ENCODE results near the gene SPG7.
A peak's percentile ranks its signal among the peaks of the same experiment; 100 is the strongest.

DNA sequence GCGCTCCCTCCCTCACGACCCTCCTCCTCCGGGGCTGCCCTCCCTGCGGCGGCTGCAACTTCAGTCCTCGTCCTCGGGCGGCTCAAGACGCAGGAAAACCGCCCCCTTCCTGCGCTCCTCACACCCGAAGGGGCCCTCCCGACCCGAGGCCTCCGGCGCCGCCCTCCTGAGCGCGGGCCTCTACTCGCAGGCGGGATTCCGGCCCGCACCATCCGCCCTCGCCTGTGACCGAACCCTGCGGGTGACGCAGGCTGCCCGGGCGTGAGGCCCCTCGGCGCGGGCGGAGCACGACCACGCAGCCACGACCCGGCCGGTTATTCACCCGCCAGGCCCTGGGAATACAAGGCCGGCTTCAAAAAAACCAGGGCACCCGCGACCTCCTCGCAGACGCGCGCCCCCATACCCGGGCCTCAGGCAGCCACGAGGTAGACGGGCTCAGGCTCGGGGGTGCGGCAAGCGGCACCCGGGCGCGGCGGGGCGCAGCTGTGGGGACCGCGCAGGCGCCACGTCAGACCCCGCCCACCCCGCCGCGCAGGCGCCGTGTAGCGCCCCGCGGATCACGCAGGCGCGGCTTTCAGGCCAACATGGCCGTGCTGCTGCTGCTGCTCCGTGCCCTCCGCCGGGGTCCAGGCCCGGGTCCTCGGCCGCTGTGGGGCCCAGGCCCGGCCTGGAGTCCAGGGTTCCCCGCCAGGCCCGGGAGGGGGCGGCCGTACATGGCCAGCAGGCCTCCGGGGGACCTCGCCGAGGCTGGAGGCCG lies at the start of gene SPG7:
- TF ChIP-seq, protein P1, sequence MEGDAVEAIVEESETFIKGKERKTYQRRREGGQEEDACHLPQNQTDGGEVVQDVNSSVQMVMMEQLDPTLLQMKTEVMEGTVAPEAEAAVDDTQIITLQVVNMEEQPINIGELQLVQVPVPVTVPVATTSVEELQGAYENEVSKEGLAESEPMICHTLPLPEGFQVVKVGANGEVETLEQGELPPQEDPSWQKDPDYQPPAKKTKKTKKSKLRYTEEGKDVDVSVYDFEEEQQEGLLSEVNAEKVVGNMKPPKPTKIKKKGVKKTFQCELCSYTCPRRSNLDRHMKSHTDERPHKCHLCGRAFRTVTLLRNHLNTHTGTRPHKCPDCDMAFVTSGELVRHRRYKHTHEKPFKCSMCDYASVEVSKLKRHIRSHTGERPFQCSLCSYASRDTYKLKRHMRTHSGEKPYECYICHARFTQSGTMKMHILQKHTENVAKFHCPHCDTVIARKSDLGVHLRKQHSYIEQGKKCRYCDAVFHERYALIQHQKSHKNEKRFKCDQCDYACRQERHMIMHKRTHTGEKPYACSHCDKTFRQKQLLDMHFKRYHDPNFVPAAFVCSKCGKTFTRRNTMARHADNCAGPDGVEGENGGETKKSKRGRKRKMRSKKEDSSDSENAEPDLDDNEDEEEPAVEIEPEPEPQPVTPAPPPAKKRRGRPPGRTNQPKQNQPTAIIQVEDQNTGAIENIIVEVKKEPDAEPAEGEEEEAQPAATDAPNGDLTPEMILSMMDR (IDR thresholded peaks at IDR 0.05) = no peak
- TF ChIP-seq POLR2A (IDR thresholded peaks at IDR 0.05) = peak in 1 of 2 donors; percentile 87

Data from vagina (tissue), 2 donors.